Measurements from ENCODE around the gene MC3R.

The MC3R gene

GRCh38 chr20:56212091-56212490, 36.4 kb upstream of the MC3R start:
- no peaks in the 10 kb centered on the region for H3K4me1 ChIP-seq (ENCODE audit: control insufficient read depth in 2 of 2, insufficient read depth in 1 of 2, low read depth in 1 of 2, low read length in 2 of 2)
- H2AK5ac ChIP-seq (ENCODE audit: low read depth, low read length) = no peak overlapping the region
- no peak overlapping the region for H2AFZ ChIP-seq (ENCODE audit: low read length)
- H4K8ac ChIP-seq (ENCODE audit: low read depth, low read length) = no peak overlapping the region
- no peak overlapping the region for H4K91ac ChIP-seq (ENCODE audit: low read depth, low read length, poor library complexity)
- H3K4me2 ChIP-seq (ENCODE audit: insufficient read depth, low read length, poor library complexity, severe bottlenecking) = no peak overlapping the region
- H2BK120ac ChIP-seq (ENCODE audit: low read depth, low read length) = no peak overlapping the region
- no peak for DNase-seq (ENCODE audit: low spot score)
- no peak overlapping the region for H3K4ac ChIP-seq (ENCODE audit: low read length)
- H3K23ac ChIP-seq (ENCODE audit: low read depth, low read length, poor library complexity) = no peak overlapping the region
- no peak overlapping the region for H2BK5ac ChIP-seq (ENCODE audit: low read length)
- H2BK15ac ChIP-seq (ENCODE audit: low read length) = no peak overlapping the region
- peaks cover 0 to 3% of the 10 kb centered on the region in 2 donors for H3K9me3 ChIP-seq (replicated peaks in 1 of 2; ENCODE audit: control insufficient read depth in 2 of 2, insufficient read depth in 1 of 2, low read depth in 1 of 2, low read length in 2 of 2)
- H3K79me1 ChIP-seq (ENCODE audit: low read depth, low read length) = no peaks in the 10 kb centered on the region
- no peak overlapping the region for H2BK12ac ChIP-seq (ENCODE audit: low read length)
- H3K4me3 ChIP-seq (ENCODE audit: low read length in 2 of 2) = no peak overlapping the region
- no peak overlapping the region for H3K14ac ChIP-seq (ENCODE audit: low read length)
- no peaks in the 10 kb centered on the region for H3K36me3 ChIP-seq (replicated peaks in 1 of 2; ENCODE audit: control insufficient read depth in 2 of 2, insufficient read depth in 2 of 2, low read length in 2 of 2)
- no peaks in the 10 kb centered on the region for H3K27me3 ChIP-seq (ENCODE audit: control insufficient read depth in 3 of 3, insufficient read depth in 3 of 3, low read depth in 1 of 3, low read length in 3 of 3)
- H3K9ac ChIP-seq (ENCODE audit: low read depth, low read length, poor library complexity) = no peak overlapping the region
- H3K18ac ChIP-seq (ENCODE audit: low read length) = no peak overlapping the region
- H3K27ac ChIP-seq (replicated peaks; ENCODE audit: low read length) = no peak overlapping the region
- no CpG with 5 or more reads among the region's 9 CpGs for WGBS, 2 donors (ENCODE audit: extremely low coverage in 2 of 2, insufficient read length in 2 of 2, insufficient replicate concordance in 1 of 2)

GRCh38 chr20:56213321-56213720, 35.2 kb upstream of the MC3R start:
- H3K27ac ChIP-seq (replicated peaks; ENCODE audit: low read length) = no peak overlapping the region
- H3K4me3 ChIP-seq (ENCODE audit: low read length in 2 of 2) = no peak overlapping the region
- no peak overlapping the region for H3K23ac ChIP-seq (ENCODE audit: low read depth, low read length, poor library complexity)
- H3K9ac ChIP-seq (ENCODE audit: low read depth, low read length, poor library complexity) = no peak overlapping the region
- H2BK5ac ChIP-seq (ENCODE audit: low read length) = no peak overlapping the region
- no peak overlapping the region for H4K91ac ChIP-seq (ENCODE audit: low read depth, low read length, poor library complexity)
- no peaks in the 10 kb centered on the region for H3K79me1 ChIP-seq (ENCODE audit: low read depth, low read length)
- no peak overlapping the region for H3K4ac ChIP-seq (ENCODE audit: low read length)
- no peaks in the 10 kb centered on the region for H3K27me3 ChIP-seq (ENCODE audit: control insufficient read depth in 3 of 3, insufficient read depth in 3 of 3, low read depth in 1 of 3, low read length in 3 of 3)
- no peak overlapping the region for H2BK120ac ChIP-seq (ENCODE audit: low read depth, low read length)
- WGBS, 2 donors (ENCODE audit: extremely low coverage in 2 of 2, insufficient read length in 2 of 2, insufficient replicate concordance in 1 of 2) = no CpG with 5 or more reads among the region's 2 CpGs
- H3K36me3 ChIP-seq (replicated peaks in 1 of 2; ENCODE audit: control insufficient read depth in 2 of 2, insufficient read depth in 2 of 2, low read length in 2 of 2) = no peaks in the 10 kb centered on the region
- no peak overlapping the region for H3K18ac ChIP-seq (ENCODE audit: low read length)
- H3K14ac ChIP-seq (ENCODE audit: low read length) = no peak overlapping the region
- H2BK12ac ChIP-seq (ENCODE audit: low read length) = no peak overlapping the region
- H3K4me1 ChIP-seq (ENCODE audit: control insufficient read depth in 2 of 2, insufficient read depth in 1 of 2, low read depth in 1 of 2, low read length in 2 of 2) = no peaks in the 10 kb centered on the region
- no peaks in the 10 kb centered on the region for H3K9me3 ChIP-seq (replicated peaks in 1 of 2; ENCODE audit: control insufficient read depth in 2 of 2, insufficient read depth in 1 of 2, low read depth in 1 of 2, low read length in 2 of 2)
- DNase-seq (ENCODE audit: low spot score) = no peak
- H2BK15ac ChIP-seq (ENCODE audit: low read length) = no peak overlapping the region
- H4K8ac ChIP-seq (ENCODE audit: low read depth, low read length) = no peak overlapping the region
- no peak overlapping the region for H2AFZ ChIP-seq (ENCODE audit: low read length)
- no peak overlapping the region for H2AK5ac ChIP-seq (ENCODE audit: low read depth, low read length)
- H3K4me2 ChIP-seq (ENCODE audit: insufficient read depth, low read length, poor library complexity, severe bottlenecking) = no peak overlapping the region

GRCh38 chr20:56215115-56215514, 33.4 kb upstream of the MC3R start:
- no peak overlapping the region for H2AFZ ChIP-seq (ENCODE audit: low read length)
- no peak overlapping the region for H2BK120ac ChIP-seq (ENCODE audit: low read depth, low read length)
- no peak overlapping the region for H3K9ac ChIP-seq (ENCODE audit: low read depth, low read length, poor library complexity)
- H4K91ac ChIP-seq (ENCODE audit: low read depth, low read length, poor library complexity) = no peak overlapping the region
- H3K27ac ChIP-seq (replicated peaks; ENCODE audit: low read length) = no peak overlapping the region
- no peak overlapping the region for H3K14ac ChIP-seq (ENCODE audit: low read length)
- no peak overlapping the region for H3K4me2 ChIP-seq (ENCODE audit: insufficient read depth, low read length, poor library complexity, severe bottlenecking)
- H2BK5ac ChIP-seq (ENCODE audit: low read length) = no peak overlapping the region
- no peak overlapping the region for H3K4me3 ChIP-seq (ENCODE audit: low read length in 2 of 2)
- H3K36me3 ChIP-seq (replicated peaks in 1 of 2; ENCODE audit: control insufficient read depth in 2 of 2, insufficient read depth in 2 of 2, low read length in 2 of 2) = no peaks in the 10 kb centered on the region
- H3K9me3 ChIP-seq (replicated peaks in 1 of 2; ENCODE audit: control insufficient read depth in 2 of 2, insufficient read depth in 1 of 2, low read depth in 1 of 2, low read length in 2 of 2) = peaks cover 0 to 5% of the 10 kb centered on the region in 2 donors
- no peak overlapping the region for H3K23ac ChIP-seq (ENCODE audit: low read depth, low read length, poor library complexity)
- H3K18ac ChIP-seq (ENCODE audit: low read length) = no peak overlapping the region
- no peaks in the 10 kb centered on the region for H3K79me1 ChIP-seq (ENCODE audit: low read depth, low read length)
- H3K27me3 ChIP-seq (ENCODE audit: control insufficient read depth in 3 of 3, insufficient read depth in 3 of 3, low read depth in 1 of 3, low read length in 3 of 3) = no peaks in the 10 kb centered on the region
- no peak overlapping the region for H2AK5ac ChIP-seq (ENCODE audit: low read depth, low read length)
- H3K4ac ChIP-seq (ENCODE audit: low read length) = no peak overlapping the region
- no CpG with 5 or more reads among the region's 2 CpGs for WGBS, 2 donors (ENCODE audit: extremely low coverage in 2 of 2, insufficient read length in 2 of 2, insufficient replicate concordance in 1 of 2)
- no peak for DNase-seq (ENCODE audit: low spot score)
- H3K4me1 ChIP-seq (ENCODE audit: control insufficient read depth in 2 of 2, insufficient read depth in 1 of 2, low read depth in 1 of 2, low read length in 2 of 2) = no peaks in the 10 kb centered on the region
- no peak overlapping the region for H4K8ac ChIP-seq (ENCODE audit: low read depth, low read length)
- H2BK12ac ChIP-seq (ENCODE audit: low read length) = no peak overlapping the region
- H2BK15ac ChIP-seq (ENCODE audit: low read length) = no peak overlapping the region

GRCh38 chr20:56217829-56218228, 30.7 kb upstream of the MC3R start:
- no peak overlapping the region for H3K27ac ChIP-seq (replicated peaks; ENCODE audit: low read length)
- H3K4ac ChIP-seq (ENCODE audit: low read length) = no peak overlapping the region
- H3K18ac ChIP-seq (ENCODE audit: low read length) = no peak overlapping the region
- H2AK5ac ChIP-seq (ENCODE audit: low read depth, low read length) = no peak overlapping the region
- no peak overlapping the region for H2BK5ac ChIP-seq (ENCODE audit: low read length)
- no peak overlapping the region for H2BK12ac ChIP-seq (ENCODE audit: low read length)
- H2BK15ac ChIP-seq (ENCODE audit: low read length) = no peak overlapping the region
- no peak overlapping the region for H3K4me2 ChIP-seq (ENCODE audit: insufficient read depth, low read length, poor library complexity, severe bottlenecking)
- H3K9ac ChIP-seq (ENCODE audit: low read depth, low read length, poor library complexity) = no peak overlapping the region
- WGBS, 2 donors (ENCODE audit: extremely low coverage in 2 of 2, insufficient read length in 2 of 2, insufficient replicate concordance in 1 of 2) = no CpG with 5 or more reads among the region's 2 CpGs
- H3K79me1 ChIP-seq (ENCODE audit: low read depth, low read length) = no peaks in the 10 kb centered on the region
- DNase-seq (ENCODE audit: low spot score) = no peak
- H3K9me3 ChIP-seq (replicated peaks in 1 of 2; ENCODE audit: control insufficient read depth in 2 of 2, insufficient read depth in 1 of 2, low read depth in 1 of 2, low read length in 2 of 2) = peaks cover 0 to 8% of the 10 kb centered on the region in 2 donors
- no peaks in the 10 kb centered on the region for H3K36me3 ChIP-seq (replicated peaks in 1 of 2; ENCODE audit: control insufficient read depth in 2 of 2, insufficient read depth in 2 of 2, low read length in 2 of 2)
- H3K23ac ChIP-seq (ENCODE audit: low read depth, low read length, poor library complexity) = no peak overlapping the region
- H2BK120ac ChIP-seq (ENCODE audit: low read depth, low read length) = no peak overlapping the region
- H4K8ac ChIP-seq (ENCODE audit: low read depth, low read length) = no peak overlapping the region
- no peak overlapping the region for H4K91ac ChIP-seq (ENCODE audit: low read depth, low read length, poor library complexity)
- H3K4me3 ChIP-seq (ENCODE audit: low read length in 2 of 2) = no peak overlapping the region
- no peak overlapping the region for H3K14ac ChIP-seq (ENCODE audit: low read length)
- no peaks in the 10 kb centered on the region for H3K27me3 ChIP-seq (ENCODE audit: control insufficient read depth in 3 of 3, insufficient read depth in 3 of 3, low read depth in 1 of 3, low read length in 3 of 3)
- no peak overlapping the region for H2AFZ ChIP-seq (ENCODE audit: low read length)
- H3K4me1 ChIP-seq (ENCODE audit: control insufficient read depth in 2 of 2, insufficient read depth in 1 of 2, low read depth in 1 of 2, low read length in 2 of 2) = no peaks in the 10 kb centered on the region
